Measurements from ENCODE around the gene LHFPL4. TPM values are rescaled to one million over a fixed set of nuclear protein-coding genes. Genes with fewer than 3 reads are reported as not detected.

Gene LHFPL4
- total and polyA plus RNA-seq, 2 of the 8 experiments (the other 6 are each of a cell fraction or from before 2014, with no cell fraction given) = 5.0 to 16.9 TPM

GRCh38 chr3:9467451-9467850, 86.2 kb downstream of the LHFPL4 start:
- Histone ChIP-seq H3K4ac (replicated peaks; ENCODE audit: insufficient read length, low read depth, low read length) (no peak overlapping the region), H3K27me3 (replicated peaks in 1 of 4; ENCODE audit: control insufficient read depth in 3 of 4, extremely low read depth in 1 of 4, insufficient read depth in 3 of 4, low read length in 3 of 4) (no peaks in the 10 kb centered on the region), H4K20me1 (replicated peaks in 1 of 2; ENCODE audit: control insufficient read depth in 1 of 2, insufficient read depth in 2 of 2, low read length in 2 of 2) (peaks cover 5 to 17% of the 10 kb centered on the region in 2 experiments), H2AK5ac (ENCODE audit: low read depth, low read length) (no peak overlapping the region), H3K79me2 (ENCODE audit: control insufficient read depth in 1 of 2, insufficient read depth in 2 of 2, low read length in 2 of 2) (peaks cover 0 to 8% of the 10 kb centered on the region in 2 experiments; a peak in 1 of 4 replicates), H2BK120ac (replicated peaks; ENCODE audit: low read depth, low read length) (no peak overlapping the region), H4K91ac (replicated peaks; ENCODE audit: insufficient read length, low read length) (no peak overlapping the region), H3K18ac (ENCODE audit: extremely low read depth, low read length) (no peak overlapping the region), H3K9me3 (ENCODE audit: insufficient read depth in 2 of 2, low read depth in 1 of 2, low read length in 1 of 2) (no peaks in the 10 kb centered on the region), H3K23ac (ENCODE audit: insufficient read length) (no peak overlapping the region), H3K23me2 (ENCODE audit: low read depth, low read length) (peaks cover 2% of the 10 kb centered on the region; the same call in 1 of the 2 replicates), H4K8ac (ENCODE audit: extremely low read depth, insufficient read depth, low read length) (no peak overlapping the region), H4K5ac (ENCODE audit: insufficient read length, low read depth, low read length) (no peak overlapping the region), H2BK5ac (ENCODE audit: low read depth, low read length) (no peak overlapping the region), H3K14ac (ENCODE audit: insufficient read length) (no peak overlapping the region), H3K4me1 (replicated peaks in 1 of 4; ENCODE audit: control insufficient read depth in 3 of 4, insufficient read depth in 4 of 4, low read length in 3 of 4) (no peaks in the 10 kb centered on the region), H3K4me3 (ENCODE audit: extremely low read depth in 1 of 4, insufficient read depth in 2 of 4, low read depth in 3 of 4, low read length in 4 of 4) (no peak overlapping the region), H2BK15ac (ENCODE audit: low read length) (no peak overlapping the region), H2BK12ac (ENCODE audit: low read depth, low read length) (no peak overlapping the region), H3K27ac (ENCODE audit: low read depth, low read length) (no peak overlapping the region), H2BK20ac (ENCODE audit: low read length) (no peak overlapping the region), H3K36me3 (ENCODE audit: control insufficient read depth in 2 of 4, insufficient read depth in 4 of 4, low read length in 3 of 4) (peaks cover 35 to 96% (median 79%) of the 10 kb centered on the region in 4 experiments), H2AFZ (ENCODE audit: low read length) (no peak overlapping the region), H3K4me2 (ENCODE audit: insufficient read depth in 1 of 2, low read depth in 2 of 2, low read length in 2 of 2) (no peak overlapping the region), H3K79me1 (ENCODE audit: low read depth, low read length) (peaks cover 4% of the 10 kb centered on the region; the same call in 1 of the 2 replicates), H3K9ac (replicated peaks in 1 of 4; ENCODE audit: extremely low read depth in 1 of 4, low read depth in 3 of 4, low read length in 3 of 4) (0 out of 7 replicates have a peak overlapping the region, but pooled peaks of 1 of the 4 experiments have one; percentile 4), H3K56ac (replicated peaks; ENCODE audit: insufficient read length, low read depth, low read length) (no peak overlapping the region)
- FAIRE-seq (no peak), DNase-seq (ENCODE audit: low read depth in 1 of 2, low spot score in 2 of 2) (no peak)
- TF ChIP-seq POLR2AphosphoS5 (IDR thresholded peaks at IDR 0.05; ENCODE audit: low read depth, low read length) (peak; percentile 75; the same call in 1 of the 2 replicates), CREB1 (IDR thresholded peaks at IDR 0.05) (no peak)
- CTCF ChIA-PET (ENCODE audit: partially characterized antibody) = no interaction called here
- 91% methylated on average over 3 of the region's 3 CpGs; no CpG with 5 or more reads in 1 of the 2 experiments for WGBS, 2 experiments (ENCODE audit: extremely low coverage in 1 of 2, insufficient coverage in 1 of 2, insufficient read length in 1 of 2, insufficient replicate concordance in 2 of 2, low coverage in 1 of 2, low lambda C conversion rate in 2 of 2, missing lambda C conversion rate in 1 of 2)
- POLR2A ChIA-PET (ENCODE audit: partially characterized antibody) = no interaction called here

Measured in H1 (cell line).